Measurements from ENCODE around the gene GALE. TPM values are rescaled to one million over a fixed set of nuclear protein-coding genes. Genes with fewer than 3 reads are reported as not detected.

The GALE gene
- total RNA-seq (2013), result 16.4 TPM
- polyA plus RNA-seq (10 to 100 TPM; 17.6 to 21.9 (median 18.0) TPM), polyA minus RNA-seq (11.4 and 13.2 TPM in 2 replicates), total RNA-seq (9.2 to 30.9 (median 12.9) reads per million in 11 experiments)

GRCh38 chr1:23800400-23801337 is at the start of gene GALE:
GALE (minus strand) TSS chr1:23800754; CDS start chr1:23799007, 1,747 bp downstream.
- Histone ChIP-seq H3K4me3 (replicated peaks in 1 of 3; ENCODE audit: low read depth in 2 of 3, low read length in 3 of 3) (peak within 1 kb of the TSS; percentile 62 to 88 (median 85)), H3K79me2 (ENCODE audit: insufficient read depth, low read length) (peaks cover 5% of the 10 kb centered on the region), H2AFZ (ENCODE audit: insufficient read depth, low read depth, low read length, poor library complexity, severe bottlenecking) (peak within 1 kb of the TSS; percentile 87), H3K9ac (ENCODE audit: insufficient read depth, low read length, poor library complexity, severe bottlenecking) (peak within 1 kb of the TSS; percentile 94), H3K4me2 (replicated peaks; ENCODE audit: extremely low read depth, low read length, poor library complexity, severe bottlenecking) (peak within 1 kb of the TSS; percentile 98), H4K20me1 (ENCODE audit: insufficient read depth, low read length) (no peaks in the 10 kb centered on the region), H3K4me1 (ENCODE audit: control insufficient read depth in 1 of 2, insufficient read depth in 2 of 2, low read length in 2 of 2) (peaks cover 43 to 52% of the 10 kb centered on the region in 2 donors), H3K36me3 (replicated peaks in 1 of 2; ENCODE audit: control insufficient read depth in 1 of 2, insufficient read depth in 2 of 2, low read length in 2 of 2) (peaks cover 17 to 57% of the 10 kb centered on the region in 2 donors), H3K27ac (ENCODE audit: low read depth in 1 of 2, low read length in 2 of 2) (peak within 1 kb of the TSS; percentile 67 to 97), H3K9me3 (replicated peaks in 1 of 2; ENCODE audit: control insufficient read depth in 1 of 2, insufficient read depth in 1 of 2, low read length in 2 of 2) (no peaks in the 10 kb centered on the region), H3K27me3 (ENCODE audit: control insufficient read depth in 2 of 2, insufficient read depth in 2 of 2, low read length in 2 of 2) (no peaks in the 10 kb centered on the region)
- H3K27me3 Mint-ChIP-seq (ENCODE audit: low read depth in 3 of 3), result peaks cover 0 to 3% (median 3%) of the 10 kb centered on the region in 3 donors
- intact Hi-C loops (cut with micrococcal nuclease), result loop anchor here (2.0 to 10.0 kb wide), 2 partner anchors 22 to 114 kb away; partner anchors contain the start of genes CNR2 (in 1 of the 2) and PITHD1 (in 1 of the 2)
- peak within 1 kb of the TSS; percentile 89 to 95 for H3K4me3 Mint-ChIP-seq
- no peaks in the 10 kb centered on the region for H3K9me3 Mint-ChIP-seq
- H3K27ac Mint-ChIP-seq, result peak within 1 kb of the TSS; percentile 91 to 97 (median 93)
- WGBS (ENCODE audit: insufficient coverage), result under 1% methylated on average over 74 of the region's 82 CpGs
- no peak for TF ChIP-seq CTCF (IDR thresholded peaks at IDR 0.05)
- DNase-seq, result peak; percentile 92 to 97 (median 95)
- peaks cover 48% of the 10 kb centered on the region for H3K4me1 Mint-ChIP-seq
- peaks cover 43 to 59% of the 10 kb centered on the region in 2 donors for H3K36me3 Mint-ChIP-seq
